GM19438 (cell line): ENCODE measurements around the gene PARP3.

ENCODE experiments used
- ATAC-seq: cut with Tn5 transposase; IDR thresholded peaks from one replicate; pipeline ENCODE4 v1.9.1; 2021; ENCODE audit warnings: low read depth; ENCODE audit not compliant: unreplicated experiment

PARP3 gene

GRCh38 chr3:51964521-51964920, 22.4 kb downstream of the PARP3 start:
- ATAC-seq, result no peak

DNA sequence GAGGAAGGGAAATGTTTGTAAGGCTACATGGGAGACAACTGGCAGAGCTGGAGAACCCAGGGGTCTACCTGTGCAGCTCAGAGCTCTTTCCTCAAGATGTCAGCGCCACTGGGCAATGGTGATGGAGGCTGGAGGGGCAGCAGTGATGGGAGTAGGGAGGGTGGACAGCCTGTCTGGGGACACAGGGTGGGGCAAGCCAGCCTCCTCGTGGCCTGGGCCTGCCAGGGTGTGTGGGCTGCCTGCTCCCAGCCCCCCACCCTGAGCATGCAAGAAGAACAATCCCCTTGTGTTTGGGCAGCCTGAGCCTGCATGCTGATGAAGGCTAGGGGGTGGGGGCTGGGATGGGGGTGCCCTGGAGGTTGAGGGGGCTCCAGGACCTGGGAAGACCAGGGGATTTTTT, 23.9 kb downstream of the PARP3 start:
- ATAC-seq, result no peak

DNA sequence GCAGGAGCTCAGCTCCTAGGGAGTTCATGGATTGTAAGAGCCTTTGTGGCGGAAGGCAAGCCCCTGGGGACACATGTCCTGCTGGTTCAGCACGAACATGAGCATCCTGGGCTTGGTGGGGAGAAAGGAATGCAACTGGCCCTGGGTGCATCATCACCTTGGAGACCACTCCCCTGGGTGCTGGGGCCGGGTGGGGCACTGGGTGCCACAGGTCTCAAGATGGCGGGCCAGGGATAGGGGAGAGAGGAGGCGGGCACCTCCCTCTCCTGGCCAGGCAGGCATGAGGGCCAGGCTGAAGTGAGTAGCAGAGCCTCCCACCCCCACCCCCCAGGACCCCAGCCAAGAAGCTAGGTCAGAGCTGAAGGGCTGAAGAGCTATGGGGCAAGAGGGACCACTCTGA, 24.3 kb downstream of the PARP3 start:
- ATAC-seq, result no peak

DNA sequence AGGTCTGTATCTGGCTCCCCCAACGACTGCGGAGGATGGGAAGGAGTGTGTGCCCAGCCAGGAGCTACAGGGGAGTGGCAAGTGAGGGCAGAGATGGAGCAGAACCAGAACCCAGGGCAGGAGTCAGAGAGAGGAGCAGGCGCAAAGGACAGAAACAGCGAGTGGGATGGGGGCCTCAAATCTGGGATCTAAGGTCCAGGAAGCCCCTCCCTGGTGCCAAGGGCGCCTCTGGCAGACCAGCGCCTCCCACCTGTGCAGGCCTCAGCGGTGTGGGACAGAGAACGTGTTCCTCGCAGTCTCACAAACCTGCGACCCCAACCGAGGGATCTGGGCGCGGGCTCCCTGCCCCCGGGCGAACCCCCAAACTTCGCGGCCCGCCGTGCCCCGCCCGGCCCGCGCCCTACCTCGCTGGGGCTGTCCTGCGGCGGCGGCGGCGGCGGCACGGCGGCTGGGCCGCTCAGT, 24.8 kb downstream of the PARP3 start:
- ATAC-seq, result peak; percentile 31

GRCh38 chr3:51967384-51968169, 25.4 kb downstream of the PARP3 start, which contains the start of gene PCBP4:
TSS of gene PCBP4 (minus strand) at chr3:51967454. CDS start at chr3:51961240, 6,214 bp downstream.
- ATAC-seq, result peak; percentile 56

- no peak for ATAC-seq
These were observed 26.1 kb downstream of the PARP3 start for GRCh38 chr3:51968170-51968775.

- no peak for ATAC-seq
These were observed 26.9 kb downstream of the PARP3 start for GRCh38 chr3:51968883-51969678.

GRCh38 chr3:51969841-51970240, 27.7 kb downstream of the PARP3 start:
- ATAC-seq, result no peak

DNA sequence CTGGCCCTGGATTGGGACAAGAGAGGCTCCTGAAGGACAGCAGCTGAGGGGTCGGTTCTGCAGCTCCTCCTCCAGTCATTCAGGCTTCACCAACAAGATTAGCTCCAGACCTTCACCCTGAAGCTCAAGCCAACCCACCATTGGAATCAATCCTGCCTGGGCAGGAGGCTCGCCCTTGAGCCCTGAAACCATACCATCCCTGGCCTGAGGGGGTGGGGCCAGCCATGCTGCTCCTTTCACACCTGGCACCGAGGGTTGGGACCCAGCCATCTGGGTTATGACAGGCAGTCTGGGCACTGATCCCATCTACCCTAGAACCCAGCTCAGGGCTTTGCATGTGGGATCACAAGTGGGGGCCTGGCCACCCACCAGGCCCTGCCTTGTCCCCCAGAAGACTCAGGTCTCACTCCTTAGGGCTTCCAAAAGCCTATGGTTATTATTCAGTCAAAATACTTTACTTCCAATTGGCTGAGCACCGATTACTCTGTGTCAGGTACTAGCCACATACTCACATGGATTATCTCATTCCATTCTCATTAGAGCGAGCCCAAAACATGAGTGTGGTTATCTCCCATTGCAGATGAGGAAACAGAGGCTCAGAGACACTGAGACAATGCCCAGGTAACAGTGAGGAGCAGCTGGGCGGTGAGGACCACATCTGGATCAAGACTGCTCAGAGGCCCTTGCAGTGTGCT, 28.6 kb downstream of the PARP3 start:
- no peak for ATAC-seq

GRCh38 chr3:51971350-51971749, 29.2 kb downstream of the PARP3 start:
- no peak for ATAC-seq

DNA sequence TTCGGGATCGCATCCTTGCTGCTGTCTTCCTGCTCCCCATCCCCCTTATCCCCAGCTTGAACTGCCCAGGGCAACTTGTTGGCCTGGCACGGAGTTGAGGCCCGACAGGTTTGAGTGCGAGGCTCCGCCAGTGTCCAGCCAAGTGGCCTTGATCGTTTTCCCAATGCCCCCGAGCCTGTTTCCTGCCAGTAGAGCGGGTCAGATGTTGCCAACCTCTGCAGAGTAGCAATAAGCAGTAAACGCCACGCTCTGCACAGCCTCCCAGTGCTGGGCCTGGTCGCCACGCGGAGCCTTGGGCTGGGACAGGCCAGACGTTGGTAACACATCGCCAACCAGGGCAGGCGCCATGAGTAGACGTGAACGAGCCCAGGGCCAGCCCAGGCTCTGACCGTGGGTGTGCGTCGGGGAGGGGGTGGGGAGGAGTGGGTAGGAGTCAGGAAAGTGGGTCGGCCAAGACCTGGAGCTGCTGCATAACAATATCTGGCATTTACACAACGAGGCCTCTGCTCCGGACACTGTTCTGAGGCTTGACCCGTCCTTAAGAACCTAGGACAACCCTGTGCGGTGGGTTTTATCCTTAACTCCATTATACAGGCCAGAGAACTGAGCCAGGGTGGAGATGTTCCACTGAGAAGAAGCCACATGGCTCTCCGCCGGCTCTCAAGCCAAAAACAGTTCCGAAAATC, 32.3 kb downstream of the PARP3 start:
- no peak for ATAC-seq

DNA sequence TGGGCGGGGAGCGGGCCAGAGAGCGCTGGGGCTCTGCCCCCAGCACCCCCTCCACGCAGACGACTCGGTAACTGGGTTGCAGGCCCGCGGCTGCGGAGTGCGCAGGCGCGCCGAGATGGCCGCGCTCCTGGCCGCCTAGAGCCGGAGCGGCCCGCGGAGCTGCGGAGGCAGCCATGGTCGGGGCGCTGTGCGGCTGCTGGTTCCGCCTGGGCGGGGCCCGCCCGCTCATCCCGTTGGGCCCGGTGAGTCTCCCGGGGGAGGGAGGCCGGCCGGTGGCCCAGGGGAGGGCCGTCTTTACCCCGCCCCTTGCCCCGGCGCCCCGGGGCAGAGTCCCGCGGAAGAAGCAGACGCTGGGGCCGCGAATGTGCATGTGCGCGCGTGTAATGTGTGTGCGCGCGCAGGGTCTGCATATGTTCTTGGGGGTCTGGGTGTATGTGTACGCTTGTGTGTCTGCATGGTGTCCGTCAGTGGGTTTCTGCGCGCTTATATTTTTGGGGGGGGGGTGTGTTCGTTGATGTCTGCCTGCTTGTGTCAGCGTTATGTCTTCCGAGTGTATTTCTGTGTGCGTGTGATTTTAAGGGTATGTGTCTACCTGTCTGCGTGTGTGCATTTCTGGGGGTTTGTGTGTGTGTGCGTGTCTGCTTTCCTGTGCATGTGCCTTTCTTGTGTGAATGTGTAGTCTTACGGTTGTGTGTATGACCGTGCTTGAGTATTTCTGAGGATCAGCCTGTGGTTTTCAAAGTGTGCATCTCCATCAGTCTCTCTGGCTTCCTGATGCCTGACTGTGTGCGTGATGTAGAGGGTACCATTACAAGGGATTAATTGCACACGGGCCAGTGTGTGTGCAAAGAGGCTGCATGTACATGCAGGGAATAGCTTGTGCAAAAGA, 33.0 kb downstream of the PARP3 start, which contains the start of gene ABHD14A:
Gene ABHD14A (plus strand): TSS at position 102 of the 889 bp plus-strand sequence. CDS start 72 bp downstream, at position 174.
- ATAC-seq, result no peak

GRCh38 chr3:51975852-51976549, 33.8 kb downstream of the PARP3 start:
- no peak for ATAC-seq

GRCh38 chr3:51977446-51978142, 35.4 kb downstream of the PARP3 start:
- ATAC-seq, result no peak

GRCh38 chr3:51978143-51978502, 36.0 kb downstream of the PARP3 start:
- no peak for ATAC-seq

GRCh38 chr3:51980253-51980652, 38.1 kb downstream of the PARP3 start:
- no peak for ATAC-seq

GRCh38 chr3:51982352-51982837, 40.2 kb downstream of the PARP3 start:
- peak; percentile 52 for ATAC-seq
